ENCODE data around the gene TCF7L2. TPM values are rescaled to one million over a fixed set of nuclear protein-coding genes. Genes with fewer than 3 reads are reported as not detected.

The TCF7L2 gene
- total RNA-seq, 1 donor = 8.8 TPM

GRCh38 chr10:113080061-113080924, 130.2 kb downstream of the TCF7L2 start:
- H3K4me3 ChIP-seq (ENCODE audit: low read depth, low read length) = no peak overlapping the region
- DNase-seq (ENCODE audit: low read depth) = no peak
- no peak for TF ChIP-seq CTCF (IDR thresholded peaks at IDR 0.05; ENCODE audit: insufficient read depth, low read length)

GRCh38 chr10:113080925-113081229, 130.8 kb downstream of the TCF7L2 start:
- H3K4me3 ChIP-seq (ENCODE audit: low read depth, low read length) = no peak overlapping the region
- DNase-seq (ENCODE audit: low read depth) = no peak
- TF ChIP-seq CTCF (IDR thresholded peaks at IDR 0.05; ENCODE audit: insufficient read depth, low read length) = peak; percentile 21

- no peak for DNase-seq (ENCODE audit: low read depth)
- H3K4me3 ChIP-seq (ENCODE audit: low read depth, low read length) = no peak overlapping the region
- TF ChIP-seq CTCF (IDR thresholded peaks at IDR 0.05; ENCODE audit: insufficient read depth, low read length) = no peak
These were observed 134.0 kb downstream of the TCF7L2 start for GRCh38 chr10:113084031-113084430.

- H3K4me3 ChIP-seq (ENCODE audit: low read depth, low read length) = no peak overlapping the region
- no peak for DNase-seq (ENCODE audit: low read depth)
- TF ChIP-seq CTCF (IDR thresholded peaks at IDR 0.05; ENCODE audit: insufficient read depth, low read length) = no peak
These were observed 135.7 kb downstream of the TCF7L2 start for GRCh38 chr10:113085776-113086175.

- no peak for TF ChIP-seq CTCF (IDR thresholded peaks at IDR 0.05; ENCODE audit: insufficient read depth, low read length)
- H3K4me3 ChIP-seq (ENCODE audit: low read depth, low read length) = no peak overlapping the region
- DNase-seq (ENCODE audit: low read depth) = no peak
These were observed 136.2 kb downstream of the TCF7L2 start for GRCh38 chr10:113086282-113086681.

GRCh38 chr10:113087165-113088029, 137.3 kb downstream of the TCF7L2 start:
- TF ChIP-seq CTCF (IDR thresholded peaks at IDR 0.05; ENCODE audit: insufficient read depth, low read length) = no peak
- no peak overlapping the region for H3K4me3 ChIP-seq (ENCODE audit: low read depth, low read length)

More at GRCh38 chr10:113087165-113088029, 137.3 kb downstream of the TCF7L2 start:
- peak; percentile 100 for DNase-seq (ENCODE audit: low read depth)

All from fibroblast of the aortic adventitia (primary cell).